NB4 (cell line): ENCODE results near the gene UBASH3A.

Experiments used
- DNase-seq: peaks from one replicate; pipeline ENCODE4 v3.0.0; 2010; ENCODE audit warnings: low read depth
- H3K4me3 ChIP-seq: one replicate; pipeline ENCODE4 v1.5.1; 2011; ENCODE audit warnings: mild to moderate bottlenecking, low read depth, low read length, moderate library complexity
- CTCF ChIP-seq: IDR thresholded peaks from one replicate; pipeline ENCODE4 v1.5.1; 2012; ENCODE audit warnings: low read depth, low read length
- MAX ChIP-seq: IDR thresholded peaks from 2 replicates; pipeline ENCODE4 v1.6.1; 2011; ENCODE audit warnings: low read depth, low read length
- MYC ChIP-seq: IDR thresholded peaks from 2 replicates; pipeline ENCODE4 v1.6.1; 2011; ENCODE audit warnings: low read depth, low read length
- POLR2A ChIP-seq: IDR thresholded peaks from 2 replicates; pipeline ENCODE4 v1.6.1; 2011; ENCODE audit warnings: mild to moderate bottlenecking; ENCODE audit not compliant: insufficient read length; ENCODE audit errors: extremely low read depth

Gene UBASH3A

DNA sequence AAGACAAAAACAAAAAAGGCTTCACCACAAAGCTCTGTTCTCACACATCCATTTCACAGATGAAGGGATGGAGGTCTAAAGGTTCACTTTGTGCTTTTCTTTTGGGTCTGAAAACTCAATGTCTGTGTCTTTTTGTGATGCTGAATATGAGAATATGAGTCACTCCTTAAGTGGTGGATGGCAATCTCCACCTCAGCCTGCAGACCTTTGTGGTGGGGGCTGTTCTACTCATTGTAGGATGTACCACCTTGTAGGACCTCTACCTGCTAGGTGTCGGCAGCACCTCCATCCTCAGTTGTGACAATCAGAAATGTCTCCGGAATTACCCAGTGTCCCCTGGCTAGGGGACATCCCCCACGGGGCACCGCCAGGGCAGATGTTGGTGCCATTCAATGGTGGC lies 42.8 kb downstream of the UBASH3A start:
- H3K4me3 ChIP-seq: no peak overlapping the region
- TF ChIP-seq POLR2A (no peak), MYC (no peak), CTCF (no peak), MAX (no peak)
- DNase-seq: no peak

DNA sequence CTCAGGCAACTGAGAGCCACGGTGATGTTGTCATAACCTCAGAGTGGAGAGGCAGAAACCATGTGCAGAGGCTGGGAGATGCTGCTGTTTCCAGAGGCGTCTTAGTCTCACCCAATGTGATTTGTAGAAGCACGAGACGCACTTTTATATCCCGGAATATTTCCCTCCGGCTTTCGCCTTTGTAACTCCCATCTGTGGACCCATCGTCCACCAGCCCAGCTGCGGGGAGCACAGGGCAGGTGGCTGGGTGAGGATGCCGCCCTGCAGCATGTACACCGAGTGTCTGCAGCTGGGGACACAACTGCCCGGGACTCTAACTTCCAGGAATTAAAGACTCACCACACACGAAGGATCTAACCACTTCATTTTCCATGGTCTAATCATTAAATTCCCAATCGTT lies 43.5 kb downstream of the UBASH3A start:
- TF ChIP-seq MYC (no peak), POLR2A (no peak), CTCF (no peak), MAX (no peak)
- no peak for DNase-seq
- no peak overlapping the region for H3K4me3 ChIP-seq

DNA sequence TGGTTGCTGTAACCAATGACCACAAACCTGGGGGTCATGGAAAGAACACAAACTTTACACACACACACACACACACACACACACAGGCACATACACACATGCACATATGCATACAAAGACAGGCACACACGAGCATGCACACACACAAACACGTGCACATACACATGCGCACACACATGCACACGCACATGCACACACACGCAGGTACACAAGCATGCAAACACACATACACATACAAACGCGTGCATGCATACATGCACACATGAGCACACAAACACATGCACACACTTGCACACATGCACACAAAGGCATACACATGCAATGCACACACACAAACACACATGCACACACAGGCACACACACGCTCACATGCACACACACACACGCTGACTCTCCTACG lies 44.0 kb downstream of the UBASH3A start:
- no peak overlapping the region for H3K4me3 ChIP-seq
- no peak for TF ChIP-seq POLR2A
- TF ChIP-seq CTCF: no peak
- no peak for TF ChIP-seq MYC
- TF ChIP-seq MAX: no peak
- no peak for DNase-seq

DNA sequence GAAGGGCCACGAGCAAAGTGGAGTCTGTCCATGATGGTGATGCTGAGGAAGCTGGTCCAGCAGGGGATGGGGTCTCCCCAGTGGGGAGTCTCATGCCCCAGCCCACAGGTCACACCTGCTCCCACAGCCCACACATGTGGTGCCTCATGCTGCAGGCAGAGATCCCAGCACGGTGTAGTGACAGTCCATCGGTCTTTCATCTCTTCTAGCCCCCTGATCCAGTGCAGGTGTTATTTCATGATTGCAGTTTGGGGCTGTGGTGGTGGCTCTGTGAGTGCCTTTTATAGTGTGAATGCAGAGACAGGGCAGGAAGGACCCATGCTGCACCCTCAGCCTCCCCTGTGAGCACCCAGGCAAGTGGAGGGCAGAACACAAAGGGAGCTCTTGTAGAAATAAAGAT lies 45.0 kb downstream of the UBASH3A start:
- H3K4me3 ChIP-seq: no peak overlapping the region
- TF ChIP-seq MAX (no peak), POLR2A (no peak), CTCF (no peak)
- no peak for DNase-seq

- no peak overlapping the region for H3K4me3 ChIP-seq
- no peak for TF ChIP-seq CTCF
- TF ChIP-seq MYC: no peak
- no peak for TF ChIP-seq MAX
- no peak for TF ChIP-seq POLR2A
- DNase-seq: no peak
Observed at GRCh38 chr21:42451941-42452340, 48.2 kb downstream of the UBASH3A start.
